HepG2 (cell line): ENCODE results near the gene C16orf89. TPM values are rescaled to one million over a fixed set of nuclear protein-coding genes. Genes with fewer than 3 reads are reported as not detected.

ENCODE experiments used
- CAMTA2 ChIP-seq: sonication (generic); formaldehyde crosslinking; IDR thresholded peaks from 2 replicates; pipeline ENCODE4 v1.4.0; 2020; ENCODE audit warnings: mild to moderate bottlenecking, missing genetic modification reagents, borderline replicate concordance
- HOMEZ ChIP-seq: IDR thresholded peaks from 2 replicates; pipeline ENCODE4 v1.6.1; 2016; ENCODE audit warnings: low read depth
- IRF2 ChIP-seq: IDR thresholded peaks from 2 replicates; pipeline ENCODE4 v1.6.1; 2018; ENCODE audit warnings: missing genetic modification reagents, missing compliant biosample characterization
- ISL2 ChIP-seq: sonication (generic); formaldehyde crosslinking; IDR thresholded peaks from 2 replicates; pipeline ENCODE4 v1.5.0; 2020; ENCODE audit warnings: missing genetic modification reagents
- KIAA2018 ChIP-seq: sonication (generic); formaldehyde crosslinking; IDR thresholded peaks from 2 replicates; pipeline ENCODE4 v1.5.0; 2020; ENCODE audit warnings: mild to moderate bottlenecking, missing genetic modification reagents, borderline replicate concordance
- KLF11 ChIP-seq: IDR thresholded peaks from 2 replicates; pipeline ENCODE4 v1.6.1; 2016; ENCODE audit warnings: missing compliant biosample characterization
- MXD1 ChIP-seq: sonication (generic); formaldehyde crosslinking; IDR thresholded peaks from 2 replicates; pipeline ENCODE4 v1.4.0; 2020; ENCODE audit warnings: mild to moderate bottlenecking, missing genetic modification reagents
- NFIB ChIP-seq: sonication (generic); formaldehyde crosslinking; IDR thresholded peaks from 2 replicates; pipeline ENCODE4 v1.9.0; 2021; ENCODE audit warnings: missing genetic modification reagents, mild to moderate bottlenecking, borderline replicate concordance
- SAP130 ChIP-seq: IDR thresholded peaks from 2 replicates; pipeline ENCODE4 v1.6.1; 2016; ENCODE audit warnings: low read depth
- ZFP37 ChIP-seq: sonication (generic); formaldehyde crosslinking; IDR thresholded peaks from 2 replicates; pipeline ENCODE4 v1.4.0; 2020; ENCODE audit warnings: missing genetic modification reagents, borderline replicate concordance
- ZMAT3 ChIP-seq: sonication (generic); formaldehyde crosslinking; conservative IDR thresholded peaks from 2 replicates; pipeline ENCODE4 v1.7.0; 2021; ENCODE audit warnings: missing genetic modification reagents
- ZNF10 ChIP-seq: sonication (generic); formaldehyde crosslinking; IDR thresholded peaks from 2 replicates; pipeline ENCODE4 v1.4.0; 2020; ENCODE audit warnings: mild to moderate bottlenecking, low read depth, missing genetic modification reagents, borderline replicate concordance
- ZNF343 ChIP-seq: sonication (generic); formaldehyde crosslinking; IDR thresholded peaks from 2 replicates; pipeline ENCODE4 v1.4.0; 2020; ENCODE audit warnings: mild to moderate bottlenecking, missing genetic modification reagents
- ZNF496 ChIP-seq: sonication (generic); formaldehyde crosslinking; IDR thresholded peaks from 2 replicates; pipeline ENCODE4 v1.8.1; 2023; ENCODE audit warnings: mild to moderate bottlenecking, moderate library complexity, missing genetic modification reagents; ENCODE audit not compliant: insufficient replicate concordance
- ZNF574 ChIP-seq: sonication (generic); formaldehyde crosslinking; IDR thresholded peaks from 2 replicates; pipeline ENCODE4 v1.4.0; 2020; ENCODE audit warnings: missing genetic modification reagents
- ZNF790 ChIP-seq: sonication (generic); formaldehyde crosslinking; IDR thresholded peaks from 2 replicates; pipeline ENCODE4 v1.8.0; 2022; ENCODE audit warnings: missing genetic modification reagents, mild to moderate bottlenecking, borderline replicate concordance
- ZNF792 ChIP-seq: IDR thresholded peaks from 2 replicates; pipeline ENCODE4 v1.6.1; 2016
- ZNF891 ChIP-seq: sonication (generic); formaldehyde crosslinking; IDR thresholded peaks from 2 replicates; pipeline ENCODE4 v1.5.0; 2020; ENCODE audit warnings: mild to moderate bottlenecking, missing genetic modification reagents
- polyA plus RNA-seq, 8 experiments: library from polyadenylated mRNA; depleted of rRNA in 3 of 8; stranded (reverse) in 7 of 8; unstranded in 1 of 8; fragments of >200 nt; fragmentation: Illumina TruSeq in 4 of 8; extraction: Trizol in 4 of 8; gene quantifications; 2 replicates each; pipeline versions ENCODE4 v1.2.1 to v1.2.3, GENCODE V29; 2011 to 2016; ENCODE audit warnings: low read depth in 4 of 8, missing spikeins in 1 of 8, mixed read lengths in 1 of 8; ENCODE audit not compliant: insufficient read depth in 1 of 8
- total RNA-seq, 5 experiments: library from RNA; depleted of rRNA; stranded (reverse); fragments of >200 nt; fragmentation: Illumina TruSeq; extraction: Trizol; gene quantifications; 2 replicates each; pipeline ENCODE4 v1.2.3, GENCODE V29; 2016; ENCODE audit warnings: low read depth in 1 of 5

Gene C16orf89
- total and polyA plus RNA-seq, 2 of the 13 experiments (the other 11 are each of a cell fraction or from before 2014, with no cell fraction given) = 1.9 to 3.4 TPM

- TF ChIP-seq ZNF574 (CRISPR knock-in tag) (0 out of 2 replicates have a peak, but pooled peaks have one; percentile 46), KIAA2018 (CRISPR knock-in tag) (no peak), ZNF496 (CRISPR knock-in tag) (no peak), SAP130 (CRISPR knock-in tag) (peak; percentile 65), NFIB (CRISPR knock-in tag) (no peak), ZNF10 (CRISPR knock-in tag) (no peak), HOMEZ (CRISPR knock-in tag) (no peak), KLF11 (CRISPR knock-in tag) (no peak), MXD1 (CRISPR knock-in tag) (no peak), ZNF792 (CRISPR knock-in tag) (no peak), CAMTA2 (CRISPR knock-in tag) (no peak), ZNF891 (no peak), ISL2 (CRISPR knock-in tag) (0 out of 2 replicates have a peak, but pooled peaks have one; percentile 23), IRF2 (CRISPR knock-in tag) (peak; percentile 48; the same call in 1 of the 2 replicates), ZNF343 (CRISPR knock-in tag) (no peak), ZFP37 (no peak), ZMAT3 (no peak), ZNF790 (CRISPR knock-in tag) (no peak)
These were observed 23.1 kb downstream of the C16orf89 start (continued) for GRCh38 chr16:5042574-5043171.
